Activated T-cell treated with anti-CD3 and anti-CD28 coated beads, Interleukin-2, amount 50 U/mL, for 1 hour (primary cell): ENCODE results near the gene PPP2R5C.

ENCODE experiments used
- DNase-seq: peaks from one replicate; pipeline ENCODE4 v3.0.0-alpha.2; 2020

PPP2R5C gene

GRCh38 chr14:101755591-101756324, 5.8 kb upstream of the PPP2R5C start:
- no peak for DNase-seq

GRCh38 chr14:101757064-101757838, 4.3 kb upstream of the PPP2R5C start:
- no peak for DNase-seq

DNA sequence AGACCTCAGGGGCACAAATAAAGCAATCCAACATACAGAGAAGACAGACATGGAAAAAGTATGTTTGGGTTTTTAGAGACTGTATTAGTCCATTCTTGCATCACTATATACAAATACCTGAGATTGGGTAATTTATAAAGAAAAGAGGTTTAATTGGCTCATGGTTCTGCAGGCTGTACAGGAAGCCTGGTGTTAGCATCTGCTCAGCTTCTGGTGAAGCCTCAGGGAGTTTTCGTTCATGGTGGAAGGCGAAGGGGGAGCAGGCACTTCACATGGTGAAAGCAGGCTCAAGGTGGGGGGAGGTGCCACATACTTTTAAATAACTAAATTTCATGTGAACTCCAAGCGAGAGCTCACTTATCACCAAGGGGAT, 3.7 kb upstream of the PPP2R5C start:
- DNase-seq: no peak

DNA sequence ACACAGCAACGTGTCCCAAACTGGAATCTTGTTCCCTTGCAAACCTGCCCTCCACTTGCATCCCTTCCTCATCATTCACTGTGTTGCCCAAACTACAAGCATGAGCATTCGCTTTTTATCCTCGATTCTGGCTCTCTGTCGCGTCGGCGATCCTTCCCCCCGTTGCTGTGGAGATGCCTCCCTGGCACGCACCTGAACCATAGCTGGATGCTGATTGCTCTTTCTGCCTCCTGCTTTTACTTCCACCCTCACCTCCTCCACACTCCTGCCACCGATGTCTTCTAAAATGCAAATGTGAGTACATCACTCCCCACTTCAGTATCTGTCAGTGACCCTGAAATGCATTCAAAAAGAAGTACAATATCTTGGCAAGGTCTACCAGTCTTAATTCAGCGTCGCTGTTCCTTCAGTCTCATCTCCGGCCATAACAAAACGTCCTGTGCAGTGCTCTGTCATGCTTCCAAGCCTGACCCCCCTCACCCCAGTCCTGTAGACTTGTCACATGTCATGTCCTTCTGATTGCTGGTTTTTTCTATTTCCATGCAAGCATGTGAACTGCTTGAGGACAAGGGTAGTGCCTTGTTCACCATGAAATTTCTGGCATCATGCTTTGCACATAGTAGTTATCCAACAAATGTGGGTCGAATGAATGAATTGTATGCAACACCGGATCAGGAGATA, 2.5 kb upstream of the PPP2R5C start:
- no peak for DNase-seq

DNA sequence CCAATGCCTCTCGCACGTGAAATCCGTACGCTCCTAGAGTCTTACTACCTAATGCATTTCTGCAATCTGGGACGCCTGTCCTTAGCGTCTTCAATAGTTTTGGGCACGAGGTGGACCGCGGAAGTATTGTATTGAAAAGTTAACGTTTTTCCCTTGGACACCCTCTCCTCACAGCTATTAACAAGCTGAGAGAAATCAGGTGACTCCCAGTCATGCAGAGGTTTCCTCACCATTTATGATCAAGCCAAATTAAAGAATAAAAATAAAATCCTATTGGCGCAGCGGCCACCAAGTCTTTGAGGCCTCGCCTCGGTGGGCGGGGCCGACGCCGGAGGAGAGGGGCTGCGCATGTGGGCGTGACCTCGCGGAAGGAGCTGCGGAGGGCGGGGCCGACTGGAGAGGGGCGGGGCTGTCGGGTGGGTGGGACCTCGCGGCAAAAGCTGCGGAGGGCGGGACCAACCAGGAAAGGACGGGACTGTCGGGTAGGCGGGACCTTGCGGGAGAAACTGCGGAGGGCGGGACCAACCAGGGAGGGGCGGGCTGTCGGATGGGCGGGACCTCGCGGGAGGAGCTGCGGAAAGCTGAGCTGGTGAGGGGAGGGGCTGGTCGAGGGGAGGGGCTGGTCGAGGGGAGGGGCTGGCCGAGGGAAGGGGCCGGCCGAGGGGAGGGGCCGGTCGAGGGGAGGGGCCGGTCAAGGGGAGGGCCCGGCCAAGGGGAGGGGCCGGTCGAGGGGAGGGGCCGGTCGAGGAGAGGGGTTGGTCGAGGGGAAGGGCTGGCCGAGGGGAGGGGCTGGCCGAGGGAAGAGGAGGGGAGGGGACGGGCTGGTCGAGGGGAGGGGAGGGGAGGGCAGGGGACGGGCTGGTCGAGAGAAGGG, 1.1 kb upstream of the PPP2R5C start:
- peak; percentile 97 for DNase-seq

DNA sequence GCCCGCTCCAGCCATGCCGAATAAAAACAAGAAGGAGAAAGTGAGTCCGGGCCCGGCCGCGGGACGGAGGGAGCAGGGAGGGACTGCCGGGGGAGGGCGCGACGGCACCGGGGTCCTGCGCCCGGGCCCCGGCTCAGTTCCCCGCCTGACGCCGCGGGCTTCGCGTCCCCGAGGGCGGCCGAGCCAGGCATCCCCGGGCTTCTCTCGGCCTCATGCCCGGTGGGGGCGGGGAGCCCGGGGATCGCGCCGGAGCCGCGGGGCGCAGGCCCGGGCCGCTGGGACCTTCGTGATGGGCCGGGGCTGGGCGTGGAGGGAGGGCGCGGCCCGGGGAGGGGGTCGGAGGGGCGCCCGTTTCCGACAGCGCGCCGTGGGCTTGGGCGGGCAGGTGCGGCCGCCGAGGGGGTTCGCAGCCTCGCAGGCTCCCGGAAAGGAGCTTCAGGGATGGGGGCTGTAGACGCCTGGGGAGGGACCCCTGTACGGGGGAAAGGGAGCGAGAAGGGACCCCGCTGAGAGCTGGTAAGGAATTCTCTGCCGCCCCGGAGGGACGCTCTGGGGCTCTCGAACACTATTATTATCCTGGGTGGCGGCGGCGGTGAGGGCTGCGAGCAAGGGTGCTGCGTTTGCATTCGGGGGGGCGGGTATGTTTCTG, 496 bp downstream of the PPP2R5C start:
- DNase-seq: peak; percentile 64

- no peak for DNase-seq
Measured at GRCh38 chr14:101762530-101763101, 1.1 kb downstream of the PPP2R5C start.

- DNase-seq: no peak
Measured at GRCh38 chr14:101763941-101764709, 2.6 kb downstream of the PPP2R5C start.

GRCh38 chr14:101767618-101768362, 6.3 kb downstream of the PPP2R5C start:
- no peak for DNase-seq

- DNase-seq: no peak
Measured at GRCh38 chr14:101770183-101770582, 8.7 kb downstream of the PPP2R5C start.

DNA sequence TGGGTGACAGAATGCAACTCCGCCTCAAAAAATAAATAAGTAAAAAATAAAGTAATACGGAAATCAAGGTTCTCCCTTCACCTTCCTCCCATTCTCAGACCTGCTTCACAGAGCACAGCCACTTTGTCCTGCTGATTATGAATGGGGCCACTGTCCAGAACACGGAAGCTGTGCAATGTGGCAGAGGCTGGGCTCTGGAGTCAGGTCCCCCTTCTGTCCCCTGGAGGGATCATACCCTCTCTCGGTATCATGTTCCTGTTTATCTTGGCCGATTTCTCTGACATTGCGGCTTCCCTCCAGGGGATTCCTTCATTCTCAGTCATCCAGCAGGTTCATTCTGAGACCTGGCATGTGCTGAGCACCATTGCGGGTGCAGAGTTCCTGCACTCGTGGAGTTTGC, 11.3 kb downstream of the PPP2R5C start:
- DNase-seq: no peak

DNA sequence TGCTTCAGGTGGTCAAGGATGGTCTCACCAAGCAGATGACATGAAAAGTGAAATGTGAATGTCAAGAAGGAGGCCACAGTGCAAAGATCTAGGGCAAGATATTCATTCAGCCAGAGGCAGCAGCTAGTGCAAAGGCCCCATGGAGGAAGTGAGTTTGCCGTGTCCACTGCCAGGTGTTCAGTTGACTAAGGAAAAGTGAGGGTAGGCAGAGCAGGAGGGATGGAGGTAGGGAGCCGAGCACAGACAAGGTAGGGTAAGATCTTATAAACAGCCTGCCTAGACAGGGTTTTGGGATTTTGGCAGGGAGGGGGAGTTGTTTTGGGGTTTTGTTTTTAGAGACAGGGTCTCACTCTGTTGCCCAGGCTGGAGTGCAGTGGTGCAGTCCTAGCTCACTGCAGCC, 11.9 kb downstream of the PPP2R5C start:
- no peak for DNase-seq

DNA sequence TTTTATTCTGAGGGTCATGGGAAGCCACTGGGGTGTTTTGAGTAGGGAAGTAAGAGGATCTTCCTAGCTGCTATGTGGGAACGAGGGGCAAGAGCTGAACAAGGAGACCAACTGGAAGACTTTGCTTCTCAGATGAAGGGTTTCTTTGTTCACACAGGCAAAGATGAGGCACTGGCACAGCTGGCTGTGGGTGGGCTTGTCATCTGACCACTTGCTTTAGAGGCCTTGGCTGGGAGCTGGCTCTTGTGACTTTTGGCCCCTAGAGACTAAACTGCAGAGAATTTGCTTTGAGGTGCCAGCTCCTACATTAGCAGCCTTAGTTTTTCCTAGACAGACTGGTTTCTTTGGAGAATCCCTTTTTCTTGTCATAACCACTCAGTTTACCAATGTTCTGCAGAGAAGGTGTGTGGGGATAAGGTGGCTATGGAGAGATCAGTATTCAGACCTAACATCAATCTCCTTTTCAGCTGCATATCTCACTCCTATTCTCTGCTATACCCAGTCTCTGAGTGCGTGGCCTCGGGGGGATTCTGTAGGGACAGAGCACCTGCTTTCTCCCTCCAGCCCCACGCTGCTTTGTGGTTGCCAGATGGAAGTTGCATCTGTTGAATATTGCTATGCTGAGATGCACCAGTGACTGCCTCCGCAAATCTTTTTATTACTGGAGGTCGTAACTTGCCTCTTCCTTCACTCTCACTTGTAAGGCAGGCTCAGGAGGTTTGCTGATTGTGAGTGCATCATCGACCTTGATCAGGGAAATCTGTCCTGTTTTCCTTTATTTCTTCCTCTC, 12.7 kb downstream of the PPP2R5C start:
- DNase-seq: no peak

DNA sequence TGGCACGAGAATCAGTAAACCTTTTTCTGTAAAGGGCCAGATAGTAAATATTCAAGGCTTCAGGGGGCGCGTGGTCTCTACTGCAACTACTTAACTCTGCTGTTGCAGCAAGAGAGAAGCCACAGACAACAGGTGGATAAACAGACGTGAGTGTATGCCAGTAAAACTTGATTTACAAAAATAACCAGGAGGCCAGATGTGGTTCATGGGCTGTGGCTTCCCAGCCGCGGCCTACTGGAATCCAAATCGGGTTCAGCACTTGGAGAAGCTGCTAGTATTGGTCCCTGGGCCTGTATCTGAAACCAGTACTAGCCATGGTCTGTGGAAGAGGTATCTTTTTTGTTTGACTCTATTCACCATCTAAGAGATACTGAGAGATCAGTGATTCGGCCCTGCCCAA, 13.3 kb downstream of the PPP2R5C start:
- no peak for DNase-seq

DNA sequence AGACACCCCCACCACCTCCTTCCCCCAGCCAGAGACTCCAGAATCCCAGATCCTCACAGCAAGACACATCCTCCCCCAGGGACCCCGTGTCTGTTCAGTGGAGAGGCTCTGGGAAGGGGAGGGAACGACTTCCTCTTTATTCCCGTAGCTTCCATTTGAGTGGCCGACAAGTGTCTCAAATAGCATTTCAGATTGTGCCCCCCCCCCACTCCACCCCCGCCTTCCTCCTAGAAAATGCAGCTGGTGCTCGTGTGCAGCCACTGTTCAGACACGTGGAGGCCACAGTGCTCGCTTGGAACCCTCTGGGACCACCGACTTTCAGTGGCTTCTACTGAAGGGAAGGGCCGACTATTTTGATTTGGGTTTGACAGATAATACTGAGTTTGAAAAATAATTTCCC, 14.3 kb downstream of the PPP2R5C start:
- DNase-seq: no peak

DNA sequence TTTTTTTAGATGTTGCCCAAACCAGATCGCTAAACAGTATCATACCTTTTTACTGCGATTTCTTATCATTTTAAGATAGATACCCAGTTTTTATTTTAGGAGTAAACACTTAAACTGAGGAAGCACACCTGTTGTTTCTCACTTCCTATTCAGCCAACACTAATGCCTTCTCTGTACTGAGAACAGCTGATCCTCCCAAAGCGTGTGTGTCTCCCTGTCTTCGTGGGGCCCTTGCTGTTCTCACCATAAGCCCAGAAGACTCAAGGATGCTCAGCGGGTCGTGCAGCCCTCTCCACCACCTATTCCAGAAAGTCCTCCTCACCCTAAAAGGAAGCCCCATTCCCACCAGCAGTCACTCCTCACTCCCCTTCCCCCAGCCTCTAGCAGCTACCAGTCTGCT, 14.8 kb downstream of the PPP2R5C start:
- no peak for DNase-seq

- no peak for DNase-seq
Measured at GRCh38 chr14:101780390-101780789, 18.9 kb downstream of the PPP2R5C start.

- DNase-seq: no peak
Measured at GRCh38 chr14:101780887-101781239, 19.4 kb downstream of the PPP2R5C start.

- DNase-seq: peak; percentile 58
Measured at GRCh38 chr14:101781240-101782061, 19.9 kb downstream of the PPP2R5C start.
